H4 (cell line): ENCODE data around the gene CFAP74. TPM values are rescaled to one million over a fixed set of nuclear protein-coding genes. Genes with fewer than 3 reads are reported as not detected.
"Not testable (repeated sequence)": the region's sequence is repeated elsewhere in the genome, so short reads cannot be mapped to it uniquely, and the experiment has no call there.

Experiments used
- DNase-seq: peaks from one replicate; pipeline ENCODE4 v3.0.0-alpha.2; 2015; ENCODE audit warnings: low spot score
- total RNA-seq: library from RNA; depleted of rRNA; stranded (reverse); fragments of >200 nt; shearing (Covaris generic); gene quantifications from 2 replicates; pipeline ENCODE4 v1.2.3, GENCODE V29; 2014

Gene CFAP74
- total RNA-seq, 1 experiment from 2014 or later, result not detected

- DNase-seq, result no peak
Observed at GRCh38 chr1:1899266-1899966, 104.2 kb downstream of the CFAP74 start.

- DNase-seq, result no peak
Observed at GRCh38 chr1:1898246-1898933, 105.2 kb downstream of the CFAP74 start.

GRCh38 chr1:1895456-1896336 is 107.9 kb downstream of the CFAP74 start:
- DNase-seq, result no peak

GRCh38 chr1:1895060-1895418 is 108.5 kb downstream of the CFAP74 start:
- no peak for DNase-seq

- no peak for DNase-seq
Observed at GRCh38 chr1:1894354-1895059, 109.1 kb downstream of the CFAP74 start.

- no peak for DNase-seq
Observed at GRCh38 chr1:1893997-1894353, 109.6 kb downstream of the CFAP74 start.

GRCh38 chr1:1893291-1893985 is 110.1 kb downstream of the CFAP74 start:
- DNase-seq, result no peak

GRCh38 chr1:1892763-1893120 is 110.8 kb downstream of the CFAP74 start:
- DNase-seq, result no peak

- no peak for DNase-seq
Observed at GRCh38 chr1:1892079-1892762, 111.4 kb downstream of the CFAP74 start.

- DNase-seq, result peak; percentile 53
Observed at GRCh38 chr1:1891349-1892078, 112.1 kb downstream of the CFAP74 start.

- DNase-seq, result peak; percentile 83
Observed at GRCh38 chr1:1890506-1891348, 112.9 kb downstream of the CFAP74 start, which contains the start of gene GNB1. Gene GNB1, minus strand, starts transcription at chr1:1891087. Its CDS starts 65,634 bp downstream, at chr1:1825453.

- no peak for DNase-seq
Observed at GRCh38 chr1:1889847-1890505, 113.6 kb downstream of the CFAP74 start.

- no peak for DNase-seq
Observed at GRCh38 chr1:1889090-1889750, 114.4 kb downstream of the CFAP74 start.

- not testable (repeated sequence) for DNase-seq
Observed at GRCh38 chr1:1883890-1884289, 119.7 kb downstream of the CFAP74 start.

- DNase-seq, result no peak
Observed at GRCh38 chr1:1883092-1883873, 120.3 kb downstream of the CFAP74 start.

- no peak for DNase-seq
Observed at GRCh38 chr1:1881727-1882126, 121.9 kb downstream of the CFAP74 start.
